Measurements from ENCODE around the gene KLK4.

Gene KLK4, protein sequence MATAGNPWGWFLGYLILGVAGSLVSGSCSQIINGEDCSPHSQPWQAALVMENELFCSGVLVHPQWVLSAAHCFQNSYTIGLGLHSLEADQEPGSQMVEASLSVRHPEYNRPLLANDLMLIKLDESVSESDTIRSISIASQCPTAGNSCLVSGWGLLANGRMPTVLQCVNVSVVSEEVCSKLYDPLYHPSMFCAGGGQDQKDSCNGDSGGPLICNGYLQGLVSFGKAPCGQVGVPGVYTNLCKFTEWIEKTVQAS

DNA sequence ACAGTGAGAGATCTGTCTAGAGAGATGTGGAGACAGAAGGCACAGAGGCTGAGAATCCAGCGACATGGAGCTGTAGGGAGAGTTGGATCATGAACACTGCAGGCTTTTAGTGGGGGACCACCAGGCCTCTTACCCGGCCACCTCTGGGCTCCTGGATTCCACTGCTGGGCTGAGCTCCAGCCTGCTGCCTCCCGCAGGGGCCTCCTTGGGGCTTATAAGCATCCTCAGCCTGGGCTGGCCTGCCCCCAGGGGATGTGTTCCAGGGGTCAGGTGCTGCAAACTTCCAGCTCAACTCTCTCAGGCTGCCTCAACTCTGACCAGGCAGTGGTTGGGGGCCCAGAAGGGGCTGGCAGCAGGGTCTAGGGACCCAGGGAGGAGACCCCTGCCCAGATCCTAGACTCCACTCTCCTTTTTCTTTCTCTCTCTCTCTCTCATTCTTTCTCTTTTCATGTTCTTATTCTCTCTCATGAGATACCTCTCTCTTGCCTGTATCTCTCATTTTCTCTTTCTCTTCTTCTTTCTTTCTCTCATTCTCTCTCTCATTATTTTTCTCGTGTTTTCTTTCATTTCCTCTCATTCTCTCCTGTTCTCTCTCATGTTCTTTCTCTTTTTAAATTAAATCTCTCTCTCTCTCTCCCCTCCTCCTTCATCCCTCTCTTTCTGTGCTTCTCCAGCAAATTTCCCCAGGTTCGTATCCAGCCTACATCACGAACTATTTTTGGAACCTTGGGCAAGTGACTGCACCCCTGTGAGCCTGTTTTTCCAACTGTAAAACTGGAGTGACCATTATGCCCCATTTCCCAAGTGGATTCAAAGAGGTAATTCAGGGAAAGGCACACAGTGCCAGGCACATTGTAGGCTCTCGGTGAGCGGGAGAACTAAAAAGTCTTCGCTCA lies at the start of gene KLK4:
TSS of gene KLK4 (minus strand) at position 190 of the 896 bp plus-strand sequence. CDS start 657 bp downstream, outside the sequence.
- no peak for DNase-seq

DNA sequence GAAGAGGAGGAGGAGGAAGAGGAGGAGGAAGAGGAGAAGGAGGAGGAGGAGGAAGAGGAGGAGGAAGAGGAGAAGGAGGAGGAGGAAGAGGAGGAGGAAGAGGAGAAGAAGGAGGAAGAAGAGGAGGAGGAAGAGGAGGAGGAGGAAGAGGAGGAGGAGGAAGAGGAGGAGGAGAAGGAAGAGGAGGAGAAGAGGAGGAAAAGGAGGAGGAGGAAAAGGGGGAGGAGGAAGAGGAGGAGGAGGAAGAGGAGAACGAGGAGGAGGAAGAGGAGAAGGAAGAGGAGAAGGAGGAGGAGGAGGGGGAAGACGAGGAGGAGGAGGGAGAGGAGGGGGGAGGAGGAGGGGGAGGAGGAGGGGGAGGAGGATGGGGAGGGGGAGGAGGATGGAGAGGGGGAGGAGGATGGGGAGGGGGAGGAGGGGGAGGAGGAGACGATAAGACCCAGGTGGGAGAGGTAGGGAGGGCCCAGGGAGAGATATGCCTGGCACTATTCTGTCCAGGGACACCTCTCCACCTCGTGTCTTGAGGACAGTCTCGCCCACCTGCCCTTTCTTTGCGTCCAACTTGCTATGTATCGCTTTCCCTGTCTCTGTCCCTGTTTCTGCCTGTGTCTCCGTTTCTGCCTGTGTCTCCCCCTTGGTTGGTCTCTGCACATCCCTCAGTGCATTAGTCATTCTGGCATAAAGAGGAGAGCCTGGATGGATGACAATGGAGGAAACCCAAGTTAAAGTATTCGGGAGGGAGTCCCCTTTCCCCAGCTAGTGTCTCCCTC lies 48.7 kb upstream of the KLK4 start:
- peak; percentile 16 for DNase-seq

DNA sequence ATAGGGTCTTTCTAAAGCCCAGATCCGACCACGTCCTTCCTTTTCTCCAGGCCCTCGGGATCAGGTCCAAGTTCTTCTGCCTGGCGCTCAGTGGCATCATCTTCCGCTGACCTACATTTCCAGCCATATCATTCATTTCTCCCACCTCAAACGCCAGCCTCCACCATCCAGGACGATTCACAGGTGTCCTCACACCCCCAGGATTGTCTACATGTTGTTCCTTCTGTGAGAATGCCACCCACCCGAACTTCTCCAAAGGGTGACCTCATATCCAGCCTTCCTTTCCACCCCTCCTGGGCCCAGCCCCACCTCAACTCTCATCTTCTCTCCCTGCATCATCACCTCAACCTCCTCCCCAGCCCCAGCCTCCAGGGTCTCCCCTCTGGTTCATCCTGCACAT lies 46.4 kb upstream of the KLK4 start:
- DNase-seq = no peak

DNA sequence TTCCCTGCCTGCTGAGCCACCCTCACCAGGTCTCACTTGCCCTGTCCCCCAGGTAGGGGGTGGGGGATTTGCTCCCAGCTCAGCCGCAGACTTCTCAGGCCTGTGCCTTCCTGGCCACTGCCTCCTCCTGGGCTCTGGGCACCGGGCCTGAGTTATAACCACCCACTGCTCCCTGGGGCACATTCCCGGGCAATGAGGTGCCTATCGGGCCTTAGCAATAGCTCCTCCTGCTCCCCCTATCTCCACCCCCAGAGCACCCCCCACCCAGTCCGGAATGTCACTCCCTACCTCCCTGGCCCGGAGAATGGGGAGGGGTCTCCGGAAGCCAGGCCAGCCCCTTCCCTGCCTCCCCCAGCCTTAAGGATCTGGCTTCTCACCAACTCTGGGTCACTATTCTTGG lies 41.7 kb upstream of the KLK4 start, which contains the start of gene KLK5:
TSS of gene KLK5 (minus strand) at position 129 of the 400 bp plus-strand sequence. CDS start 381 bp downstream, outside the sequence.
- peak; percentile 89 for DNase-seq

DNA sequence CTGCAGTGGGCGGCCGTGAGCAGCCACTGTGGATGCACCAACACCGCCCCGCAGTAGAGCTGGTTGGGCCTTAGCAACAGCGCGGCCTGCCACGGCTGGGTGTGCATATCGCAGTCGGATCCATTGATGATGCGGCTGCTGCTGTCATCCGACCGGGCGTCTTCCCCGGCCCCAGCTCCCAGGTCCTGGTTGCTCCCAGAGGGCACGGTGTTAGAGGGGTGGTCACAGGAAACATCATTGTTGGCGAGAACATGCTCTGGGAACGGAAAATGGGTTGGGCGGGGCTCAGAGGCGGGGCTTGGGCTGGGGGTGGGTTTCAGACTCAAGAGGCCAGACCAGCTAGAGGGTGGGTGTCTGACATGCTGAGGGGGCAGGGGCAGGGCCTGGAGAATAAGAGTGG lies 38.7 kb upstream of the KLK4 start:
- no peak for DNase-seq

DNA sequence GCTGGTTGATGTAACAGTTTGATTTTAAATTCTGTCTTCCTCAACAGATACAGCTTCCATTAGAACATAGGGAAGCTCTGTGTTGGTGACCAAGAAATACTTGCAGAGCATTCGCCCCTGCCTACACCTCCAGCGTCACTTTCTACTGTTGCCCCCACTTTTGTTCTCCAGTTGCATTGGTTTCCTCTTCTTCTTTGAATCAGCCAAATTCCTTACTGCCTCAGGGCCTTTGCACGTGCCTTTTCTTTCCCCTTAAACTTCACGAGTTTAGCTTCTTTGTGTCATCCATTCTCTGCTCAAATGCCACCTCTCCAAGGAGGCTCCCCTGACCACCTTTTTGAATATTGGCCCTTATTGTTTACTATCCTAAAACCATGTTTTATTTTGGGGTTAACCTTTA lies 35.9 kb upstream of the KLK4 start:
- DNase-seq = no peak

DNA sequence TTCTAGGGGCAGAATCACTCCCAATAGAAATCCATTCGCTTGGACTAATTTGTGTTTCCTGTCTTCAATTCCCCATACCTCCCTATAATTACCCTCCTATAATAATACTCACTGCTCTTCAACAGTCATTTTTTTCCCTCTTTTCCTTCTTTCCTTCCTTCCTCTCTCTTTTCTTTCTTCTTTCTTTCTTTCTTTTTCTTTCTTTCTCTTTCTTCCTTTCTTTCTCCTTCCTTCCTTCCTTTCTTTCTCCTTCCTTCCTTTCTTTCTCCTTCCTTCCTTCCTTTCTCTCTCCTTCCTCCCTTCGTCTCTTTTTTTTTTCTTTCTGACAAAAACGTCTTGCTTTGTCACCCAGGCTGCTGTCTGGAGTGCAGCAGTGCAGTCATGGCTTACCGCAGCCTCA lies 33.6 kb upstream of the KLK4 start:
- DNase-seq = no peak

DNA sequence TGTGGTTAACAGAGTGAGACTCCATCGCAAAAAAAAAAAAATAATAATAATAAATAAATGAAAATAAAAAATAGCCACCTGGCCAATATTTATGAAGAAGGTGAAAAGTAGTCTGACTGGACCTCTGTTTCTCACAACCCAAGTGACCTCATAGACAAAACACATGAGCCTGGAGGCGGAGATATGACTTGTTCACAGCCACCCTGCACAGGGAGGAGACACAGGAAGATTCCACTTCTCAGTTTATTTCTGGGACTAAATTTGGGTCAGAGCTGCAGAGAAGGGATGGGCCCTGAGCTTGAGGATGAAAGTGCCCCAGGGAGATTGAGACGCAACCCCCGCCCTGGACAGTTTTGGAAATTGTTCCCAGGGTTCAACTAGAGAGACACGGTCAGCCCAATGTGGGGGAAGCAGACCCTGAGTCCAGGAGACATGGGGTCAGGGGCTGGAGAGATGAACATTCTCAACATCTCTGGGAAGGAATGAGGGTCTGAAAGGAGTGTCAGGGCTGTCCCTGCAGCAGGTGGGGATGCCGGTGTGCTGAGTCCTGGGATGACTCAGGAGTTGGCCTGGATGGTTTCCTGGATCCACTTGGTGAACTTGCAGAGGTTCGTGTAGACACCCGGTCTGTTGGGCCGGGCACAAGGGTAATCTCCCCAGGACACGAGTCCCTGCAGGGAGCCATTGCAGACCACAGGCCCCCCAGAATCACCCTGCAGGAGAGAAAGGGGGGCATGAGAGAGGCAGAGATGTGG lies 32.1 kb upstream of the KLK4 start:
- peak; percentile 31 for DNase-seq

DNA sequence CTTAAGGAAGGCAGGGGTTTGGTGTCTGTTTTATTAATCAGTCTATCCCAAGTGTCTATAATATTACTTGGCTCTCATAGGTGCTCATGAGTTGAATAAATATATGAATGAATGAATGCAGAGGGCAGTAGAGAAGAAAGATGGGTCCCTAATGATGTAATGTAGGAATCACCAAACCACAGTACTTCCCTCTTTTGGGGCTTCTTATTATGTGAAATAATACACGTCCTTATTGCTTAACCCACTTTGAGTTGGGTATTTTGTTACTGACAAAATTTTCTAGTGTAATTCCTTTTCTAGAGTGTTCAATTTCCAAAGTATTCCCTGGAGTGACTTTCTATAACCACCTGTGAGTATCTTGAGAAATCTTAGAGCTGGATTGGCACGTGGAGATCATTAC lies 28.4 kb upstream of the KLK4 start:
- DNase-seq = no peak

DNA sequence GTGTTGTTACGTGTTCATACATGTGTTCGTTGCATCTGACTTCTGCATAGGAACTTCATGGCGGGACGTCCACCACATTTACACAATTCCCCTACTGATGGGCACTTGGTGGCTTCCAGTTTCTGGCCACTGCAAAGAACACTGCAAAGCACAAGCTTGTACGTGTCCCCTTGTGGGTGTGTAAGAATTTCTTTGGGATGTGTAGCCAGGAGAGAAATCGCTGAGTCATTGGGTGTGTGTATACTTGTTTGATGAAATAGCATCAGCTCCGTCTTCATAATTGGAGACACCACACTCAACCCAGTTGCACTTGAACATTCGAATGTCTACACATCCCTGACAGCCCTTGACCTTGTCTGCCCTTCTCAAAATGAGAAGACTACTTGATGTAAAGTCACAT lies 22.4 kb upstream of the KLK4 start:
- DNase-seq = peak; percentile 66

DNA sequence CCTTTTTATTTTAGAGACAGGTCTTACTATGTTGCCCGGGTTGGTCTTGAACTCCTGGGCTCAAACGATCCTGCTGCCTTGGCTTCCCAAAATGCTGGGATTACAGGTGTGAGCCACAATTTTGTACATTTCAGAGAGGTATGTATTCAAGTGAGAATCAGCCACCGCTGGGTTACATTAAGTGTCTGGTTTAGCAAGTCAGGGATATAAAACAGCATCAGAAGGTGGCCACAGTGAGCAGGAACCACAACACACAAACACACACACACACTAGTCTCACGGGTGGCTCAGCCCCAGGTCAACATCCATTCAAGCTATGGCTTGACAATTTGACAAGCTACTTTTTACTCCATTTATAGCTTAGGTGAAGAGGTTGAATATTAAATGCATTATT lies 21.5 kb upstream of the KLK4 start:
- peak; percentile 6 for DNase-seq

DNA sequence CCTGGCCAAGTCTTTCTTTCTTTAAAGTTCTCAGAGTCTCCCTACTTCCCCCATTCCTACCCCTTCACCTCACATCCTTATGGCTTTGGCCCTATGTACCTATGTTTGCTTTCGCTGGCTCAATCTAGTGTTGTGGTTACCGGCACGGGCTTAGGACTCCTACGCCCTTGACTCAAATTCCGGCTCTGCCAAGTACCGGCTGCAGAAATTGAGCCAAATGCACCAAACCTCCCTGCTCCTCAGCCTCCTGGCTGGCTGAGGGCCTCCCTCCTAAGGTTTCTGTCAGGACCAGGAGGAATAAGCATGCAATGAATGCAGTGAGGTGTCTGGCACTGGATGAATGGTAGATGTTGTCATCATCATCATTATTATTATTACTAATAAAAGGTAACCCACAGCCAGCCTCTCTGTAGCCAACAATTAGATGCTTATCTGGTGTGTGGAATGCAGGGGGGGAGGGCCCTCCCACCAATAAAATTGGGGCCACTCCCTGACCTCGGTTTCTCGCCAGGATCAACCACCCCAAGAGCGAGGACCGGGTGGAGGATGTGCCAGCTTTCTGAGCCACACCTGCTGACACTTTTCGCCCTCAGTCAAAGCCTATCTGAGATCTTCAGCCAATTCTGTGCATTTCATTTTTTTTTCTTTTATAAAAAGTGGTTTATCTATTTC lies 21.0 kb upstream of the KLK4 start:
- peak; percentile 99 for DNase-seq

DNA sequence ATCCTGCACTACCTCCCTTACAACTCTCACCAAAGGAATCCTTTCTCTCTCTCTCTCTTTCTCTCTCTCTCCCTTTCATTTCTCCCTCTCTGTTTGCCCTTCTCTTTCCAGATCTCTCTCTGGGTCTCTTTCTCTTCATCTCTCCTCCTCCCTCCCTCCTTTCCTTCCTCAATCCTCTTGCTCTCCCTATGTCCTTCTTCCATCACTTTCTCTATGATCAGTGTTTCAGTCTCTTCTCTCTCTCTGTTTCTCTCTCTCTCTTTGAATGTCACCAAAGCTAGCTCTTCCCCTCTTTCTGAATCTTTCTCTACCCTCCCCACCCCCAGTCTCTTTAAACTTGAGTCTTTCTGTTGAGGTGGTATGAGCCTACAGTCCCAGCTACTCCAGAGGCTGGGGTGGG lies 19.8 kb upstream of the KLK4 start:
- DNase-seq = no peak

DNA sequence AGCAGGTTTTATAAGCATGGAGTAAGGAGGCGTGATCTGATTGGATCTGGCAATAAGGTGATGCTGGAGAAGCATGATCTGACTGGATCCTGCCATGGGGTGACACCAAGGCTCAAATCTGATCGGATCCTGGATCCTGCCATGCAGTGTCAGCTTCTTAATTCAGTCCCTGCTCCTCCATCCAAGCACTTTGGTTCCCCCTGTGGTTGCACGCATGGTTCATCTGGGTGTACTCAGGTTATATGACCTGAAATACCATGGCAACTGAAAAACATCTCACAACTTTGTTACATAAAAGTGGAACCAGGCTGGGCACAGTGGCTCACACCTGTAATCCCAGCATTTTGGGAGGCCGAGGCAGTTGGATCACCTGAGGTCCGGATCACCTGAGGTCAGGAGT lies 17.6 kb upstream of the KLK4 start:
- no peak for DNase-seq

DNA sequence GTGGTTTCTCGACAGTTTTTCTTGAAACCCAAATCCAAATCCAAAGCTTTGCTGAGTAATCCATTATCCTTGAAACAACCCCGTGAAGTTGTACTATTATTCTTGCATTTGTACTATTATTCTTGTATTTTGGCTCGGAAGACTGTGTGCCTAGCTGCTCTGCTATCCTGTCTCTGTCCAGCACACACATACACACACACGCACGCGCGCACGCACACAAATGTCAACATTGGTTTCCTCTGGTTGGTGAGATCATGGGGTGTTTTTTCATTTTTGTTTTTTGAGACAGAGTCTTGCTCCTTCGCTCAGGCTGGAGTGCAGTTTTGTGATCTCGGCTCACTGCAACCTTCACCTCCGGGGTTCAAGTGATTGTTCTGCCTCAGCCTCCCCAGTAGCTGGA lies 14.9 kb upstream of the KLK4 start:
- peak; percentile 10 for DNase-seq

DNA sequence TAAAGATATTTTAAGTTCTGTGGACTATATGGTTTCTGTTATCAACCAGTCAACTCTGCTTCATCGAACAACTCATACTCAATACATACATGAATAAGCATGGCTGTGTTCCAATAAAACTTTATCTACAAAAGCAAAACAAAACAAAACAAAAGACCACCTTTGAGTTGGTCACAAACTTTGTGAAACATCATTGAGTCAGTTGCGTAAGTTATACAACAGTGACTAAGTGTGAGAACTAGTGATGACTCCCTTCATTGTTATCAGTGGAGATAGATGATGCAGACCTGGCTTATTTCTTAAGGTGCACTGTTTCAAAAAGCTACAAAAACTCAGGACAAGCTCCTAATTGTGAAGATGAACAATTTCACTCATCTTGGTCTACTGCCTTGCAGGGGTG lies 14.5 kb upstream of the KLK4 start:
- DNase-seq = peak; percentile 75

DNA sequence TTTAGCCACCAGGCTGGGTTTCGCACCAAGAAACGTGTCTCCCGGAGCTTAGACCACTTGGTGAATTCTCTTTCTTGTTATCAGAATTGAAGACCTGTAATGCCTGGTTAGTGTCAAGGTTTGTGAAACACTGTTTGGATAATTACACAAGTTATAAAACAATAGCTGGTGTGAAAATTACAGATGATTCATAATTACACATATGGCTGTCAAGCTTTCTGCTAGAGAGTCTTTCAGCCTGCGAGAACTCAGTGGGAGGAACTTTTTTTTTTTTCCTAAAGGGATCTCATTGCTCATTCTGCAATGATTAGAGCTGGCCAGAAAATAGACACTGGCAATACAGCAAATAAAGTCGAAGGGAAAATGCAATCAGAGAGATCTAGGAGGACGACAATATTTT lies 13.4 kb upstream of the KLK4 start:
- peak; percentile 33 for DNase-seq

DNA sequence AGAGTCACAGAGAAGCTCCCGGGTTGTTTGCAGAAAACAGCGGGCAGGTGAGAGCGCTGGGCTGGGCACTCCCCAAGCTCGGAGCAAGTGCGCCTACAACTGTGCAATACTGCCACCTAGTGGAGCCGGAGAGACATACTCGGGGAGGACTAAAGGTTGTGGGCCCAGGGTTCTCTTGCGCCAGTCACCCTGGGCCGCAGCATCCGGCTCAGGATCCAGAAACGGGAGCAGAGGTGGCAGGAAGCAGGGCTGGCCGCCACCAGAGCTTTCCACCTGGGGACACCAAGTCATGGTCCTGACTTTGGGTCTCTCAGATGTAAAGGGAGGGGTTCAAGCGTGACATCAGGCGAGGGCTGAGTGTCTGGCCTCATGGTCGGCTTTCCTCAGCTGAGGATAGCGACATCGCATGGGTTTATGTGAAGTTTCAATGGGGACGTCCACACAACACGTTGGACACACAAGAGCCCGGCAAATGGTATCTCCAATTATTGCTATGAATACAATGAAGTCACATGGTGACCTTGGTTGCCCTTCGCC lies 11.2 kb upstream of the KLK4 start:
- DNase-seq = peak; percentile 59

DNA sequence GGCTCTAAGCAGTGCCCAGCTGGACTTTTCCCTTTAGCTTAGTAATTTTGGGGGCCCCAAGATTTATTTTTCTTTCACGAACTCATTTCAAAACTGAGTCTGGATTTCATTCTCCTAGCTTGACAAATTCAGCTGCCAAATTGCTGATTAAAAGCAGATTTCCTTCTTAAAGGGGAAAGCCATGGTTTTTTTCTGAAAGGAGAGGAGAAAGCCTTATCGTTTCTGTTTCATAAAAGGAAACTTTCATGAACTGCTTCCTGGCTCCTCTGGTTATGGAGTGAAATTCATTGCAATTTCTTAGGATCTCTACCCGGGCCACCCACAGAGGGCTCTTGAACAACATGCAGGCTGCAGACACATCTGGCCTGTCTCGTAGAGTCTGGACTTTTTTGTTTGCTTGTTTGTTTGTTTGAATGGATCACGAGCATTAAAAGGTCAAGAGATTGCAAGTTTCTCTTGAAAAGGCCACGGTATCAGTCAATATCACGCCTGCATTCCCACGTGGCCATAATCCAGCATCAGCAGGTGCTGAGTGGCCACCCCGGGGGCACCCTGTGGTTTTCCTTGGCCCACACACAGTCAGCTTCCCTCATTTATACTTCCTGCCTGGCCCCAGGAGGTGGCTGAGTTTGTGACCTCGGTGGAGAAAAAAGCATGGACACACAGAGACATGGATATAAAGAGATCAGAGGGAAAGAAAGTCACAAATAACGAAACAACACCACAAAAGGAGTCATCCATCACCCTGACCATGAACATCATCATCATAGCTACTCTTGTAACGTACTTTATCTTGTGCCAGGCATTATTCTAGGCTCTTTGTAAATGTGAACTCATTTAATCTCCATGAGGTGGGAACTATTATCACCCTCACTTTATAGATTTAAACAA lies 10.5 kb upstream of the KLK4 start:
- no peak for DNase-seq

DNA sequence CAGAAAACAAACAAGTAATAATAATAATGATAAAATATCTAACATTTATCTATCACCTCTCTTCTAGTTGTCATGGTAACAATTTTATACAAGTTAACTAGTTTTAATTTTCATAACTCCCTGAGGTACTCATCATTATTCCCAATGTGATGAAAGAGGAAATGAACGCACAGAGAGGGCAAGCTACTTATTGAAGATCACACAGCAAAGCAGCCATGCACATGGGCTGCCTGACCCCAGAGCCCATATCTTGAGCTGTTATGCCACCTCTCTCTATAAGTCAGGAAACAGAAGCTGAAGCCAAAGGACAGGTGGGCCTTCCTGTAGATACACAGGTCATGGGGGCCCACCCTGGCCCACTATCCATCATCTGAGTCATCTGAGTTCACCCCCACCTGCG lies 4.9 kb upstream of the KLK4 start:
- no peak for DNase-seq

Measured in NCI-H226 (cell line).